NCI-H128 (cell line): ENCODE results near the gene MCM9.

ENCODE experiments used
- DNase-seq: peaks from one replicate; lab custom pipeline; 2025; ENCODE audit not compliant: unreplicated experiment; lab: John Stamatoyannopoulos, UW

Gene MCM9

GRCh38 chr6:118934461-118935330 is at the start of gene MCM9:
MCM9 (minus strand) TSS chr6:118935159; CDS start chr6:118931723, 3,436 bp downstream.
- peak; percentile 89 for DNase-seq

GRCh38 chr6:118984342-118984741 is 49.4 kb upstream of the MCM9 start:
- DNase-seq = no peak

- DNase-seq = no peak
Measured at GRCh38 chr6:118982575-118982911, 47.6 kb upstream of the MCM9 start.

GRCh38 chr6:118981884-118982574 is 47.1 kb upstream of the MCM9 start:
- no peak for DNase-seq

GRCh38 chr6:118980063-118980462 is 45.1 kb upstream of the MCM9 start:
- DNase-seq = no peak

- no peak for DNase-seq
Measured at GRCh38 chr6:118974790-118975189, 39.8 kb upstream of the MCM9 start.

GRCh38 chr6:118971682-118972081 is 36.7 kb upstream of the MCM9 start:
- no peak for DNase-seq

GRCh38 chr6:118970866-118971265 is 35.9 kb upstream of the MCM9 start:
- DNase-seq = no peak

- no peak for DNase-seq
Measured at GRCh38 chr6:118968416-118968815, 33.5 kb upstream of the MCM9 start.

GRCh38 chr6:118967239-118967638 is 32.3 kb upstream of the MCM9 start:
- DNase-seq = no peak

GRCh38 chr6:118965843-118966370 is 30.9 kb upstream of the MCM9 start:
- DNase-seq = no peak

- no peak for DNase-seq
Measured at GRCh38 chr6:118965371-118965770, 30.4 kb upstream of the MCM9 start.

GRCh38 chr6:118963003-118963402 is 28.0 kb upstream of the MCM9 start:
- DNase-seq = no peak

GRCh38 chr6:118959903-118960302 is 24.9 kb upstream of the MCM9 start:
- no peak for DNase-seq

- no peak for DNase-seq
Measured at GRCh38 chr6:118953391-118953790, 18.4 kb upstream of the MCM9 start.

GRCh38 chr6:118952683-118953082 is 17.7 kb upstream of the MCM9 start:
- no peak for DNase-seq

GRCh38 chr6:118945217-118945616 is 10.3 kb upstream of the MCM9 start:
- no peak for DNase-seq

- DNase-seq = no peak
Measured at GRCh38 chr6:118940770-118941169, 5.8 kb upstream of the MCM9 start.

- DNase-seq = no peak
Measured at GRCh38 chr6:118939683-118940082, 4.7 kb upstream of the MCM9 start.

- DNase-seq = no peak
Measured at GRCh38 chr6:118935978-118936703, 1.2 kb upstream of the MCM9 start.

- no peak for DNase-seq
Measured at GRCh38 chr6:118935331-118935668, 341 bp upstream of the MCM9 start.
